Fibroblast of lung (primary cell): ENCODE measurements around the gene CASP12. TPM values are rescaled to one million over a fixed set of nuclear protein-coding genes. Genes with fewer than 3 reads are reported as not detected.

Experiments used
- DNase-seq, 2 donors: peaks; one replicate each; pipeline versions ENCODE4 v3.0.0 to v3.0.0-alpha.2; 2010; ENCODE audit warnings: low read depth in 2 of 2
- H2AFZ ChIP-seq: 2 replicates; pipeline ENCODE4 v1.5.1; 2012; ENCODE audit warnings: low read length, control low read depth, inconsistent platforms
- H3K27ac ChIP-seq: 2 replicates; pipeline ENCODE4 v1.5.1; 2011; ENCODE audit warnings: low read length, control low read depth; ENCODE audit not compliant: insufficient read depth
- H3K27me3 ChIP-seq: 2 replicates; pipeline ENCODE4 v1.5.1; 2011; ENCODE audit warnings: mild to moderate bottlenecking, low read length; ENCODE audit not compliant: control insufficient read depth, insufficient read depth
- H3K36me3 ChIP-seq: 2 replicates; pipeline ENCODE4 v1.5.1; 2011; ENCODE audit warnings: low read length; ENCODE audit not compliant: control insufficient read depth, insufficient read depth
- H3K4me1 ChIP-seq: 2 replicates; pipeline ENCODE4 v1.5.1; 2011; ENCODE audit warnings: low read length; ENCODE audit not compliant: control insufficient read depth, insufficient read depth; ENCODE audit errors: extremely low read depth
- H3K4me2 ChIP-seq: 2 replicates; pipeline ENCODE4 v1.5.1; 2011; ENCODE audit warnings: low read length, control low read depth; ENCODE audit not compliant: insufficient read depth; ENCODE audit errors: extremely low read depth
- H3K4me3 ChIP-seq, 4 experiments: fragments of 200-600 bp in 1 of 4; sonication (generic) in 1 of 4; replicated peaks in 1 of 4; 2 replicates each; pipeline ENCODE4 v1.5.1; 2011 to 2016; ENCODE audit warnings: low read length in 4 of 4, low read depth in 3 of 4, mild to moderate bottlenecking in 3 of 4, control low read depth in 2 of 4, inconsistent platforms in 1 of 4, mixed read lengths in 1 of 4; ENCODE audit not compliant: insufficient read depth in 1 of 4; ENCODE audit errors: control extremely low read depth in 1 of 4
- H3K79me2 ChIP-seq: 2 replicates; pipeline ENCODE4 v1.5.1; 2012; ENCODE audit warnings: mild to moderate bottlenecking, low read length, inconsistent platforms; ENCODE audit not compliant: control insufficient read depth, insufficient read depth
- H3K9ac ChIP-seq: 2 replicates; pipeline ENCODE4 v1.5.1; 2011; ENCODE audit warnings: mild to moderate bottlenecking, low read length, control low read depth; ENCODE audit not compliant: insufficient read depth
- H3K9me3 ChIP-seq: 2 replicates; pipeline ENCODE4 v1.5.1; 2012; ENCODE audit warnings: low read depth, low read length; ENCODE audit not compliant: control insufficient read depth, insufficient read depth
- H4K20me1 ChIP-seq: 2 replicates; pipeline ENCODE4 v1.5.1; 2011; ENCODE audit warnings: low read length; ENCODE audit not compliant: control insufficient read depth, insufficient read depth; ENCODE audit errors: extremely low read depth
- CTCF ChIP-seq, 2 donors: IDR thresholded peaks in 1 of 2; conservative IDR thresholded peaks in 1 of 2; 1 replicate in 1 of 2; 2 replicates in 1 of 2; pipeline ENCODE4 v1.5.1; 2011 to 2012; ENCODE audit warnings: low read length in 2 of 2, control low read depth in 1 of 2, inconsistent platforms in 1 of 2, low read depth in 1 of 2, mild to moderate bottlenecking in 1 of 2
- EZH2 ChIP-seq: IDR thresholded peaks from 2 replicates; pipeline ENCODE4 v1.5.1; 2012; ENCODE audit warnings: low read length, control low read depth, mild to moderate bottlenecking; ENCODE audit errors: missing control alignments
- polyA plus RNA-seq, 2 donors: library from polyadenylated mRNA; depleted of rRNA in 1 of 2; stranded (reverse) in 1 of 2; unstranded in 1 of 2; fragments of >200 nt; gene quantifications; 2 replicates each; pipeline ENCODE4 v1.2.1, GENCODE V29; 2011 to 2012; ENCODE audit warnings: missing spikeins in 1 of 2
- total RNA-seq: library from RNA; depleted of rRNA; stranded (reverse); fragments of >200 nt; gene quantifications from 2 replicates; pipeline ENCODE4 v1.2.1, GENCODE V29; 2014

Gene CASP12
- total and polyA plus RNA-seq, 2 donors (not counting 1 experiment from before 2014, with no cell fraction given), result 0.17 TPM; not detected in 1

GRCh38 chr11:104855965-104856364, 42.3 kb downstream of the CASP12 start:
- TF ChIP-seq EZH2 (no peak), CTCF (conservative IDR thresholded peaks at IDR 0.05 in 1 of 2, IDR thresholded peaks at IDR 0.05 in 1 of 2; ENCODE audit: low read depth in 1 of 2, low read length in 2 of 2) (no peak)
- Histone ChIP-seq H3K9ac (no peak overlapping the region), H3K27ac (no peak overlapping the region), H3K27me3 (no peaks in the 10 kb centered on the region), H3K79me2 (no peaks in the 10 kb centered on the region), H2AFZ (no peak overlapping the region), H3K4me2 (no peak overlapping the region), H3K4me1 (no peaks in the 10 kb centered on the region), H4K20me1 (no peaks in the 10 kb centered on the region), H3K36me3 (no peaks in the 10 kb centered on the region), H3K9me3 (no peaks in the 10 kb centered on the region), H3K4me3 (no peak overlapping the region)
- no peak for DNase-seq

GRCh38 chr11:104853276-104853675, 45.0 kb downstream of the CASP12 start:
- TF ChIP-seq CTCF (conservative IDR thresholded peaks at IDR 0.05 in 1 of 2, IDR thresholded peaks at IDR 0.05 in 1 of 2; ENCODE audit: low read depth in 1 of 2, low read length in 2 of 2), result no peak

GRCh38 chr11:104852811-104853210, 45.4 kb downstream of the CASP12 start:
- no peak overlapping the region for H3K27ac ChIP-seq
- no peaks in the 10 kb centered on the region for H3K27me3 ChIP-seq
- no peak overlapping the region for H3K4me3 ChIP-seq
- no peaks in the 10 kb centered on the region for H3K36me3 ChIP-seq
- no peaks in the 10 kb centered on the region for H4K20me1 ChIP-seq
- H3K4me2 ChIP-seq, result no peak overlapping the region
- DNase-seq, result peak in 1 of 2 donors; percentile 43
- TF ChIP-seq EZH2 (no peak), CTCF (conservative IDR thresholded peaks at IDR 0.05 in 1 of 2, IDR thresholded peaks at IDR 0.05 in 1 of 2; ENCODE audit: low read depth in 1 of 2, low read length in 2 of 2) (no peak)
- H2AFZ ChIP-seq, result no peak overlapping the region
- no peak overlapping the region for H3K9ac ChIP-seq
- H3K9me3 ChIP-seq, result no peaks in the 10 kb centered on the region
- no peaks in the 10 kb centered on the region for H3K4me1 ChIP-seq
- H3K79me2 ChIP-seq, result no peaks in the 10 kb centered on the region

More at GRCh38 chr11:104853276-104853675, 45.0 kb downstream of the CASP12 start:
- no peak overlapping the region for H3K9ac ChIP-seq
- H3K4me3 ChIP-seq, result no peak overlapping the region
- H3K4me1 ChIP-seq, result no peaks in the 10 kb centered on the region
- H4K20me1 ChIP-seq, result no peaks in the 10 kb centered on the region
- DNase-seq, result no peak
- H3K36me3 ChIP-seq, result no peaks in the 10 kb centered on the region
- H2AFZ ChIP-seq, result no peak overlapping the region
- no peaks in the 10 kb centered on the region for H3K27me3 ChIP-seq
- no peaks in the 10 kb centered on the region for H3K79me2 ChIP-seq
- no peaks in the 10 kb centered on the region for H3K9me3 ChIP-seq
- no peak overlapping the region for H3K4me2 ChIP-seq
- H3K27ac ChIP-seq, result no peak overlapping the region
